ENCODE measurements around the gene ARHGAP40. TPM values are rescaled to one million over a fixed set of nuclear protein-coding genes. Genes with fewer than 3 reads are reported as not detected.
A peak's percentile ranks its signal among the peaks of the same experiment; 100 is the strongest.

Gene ARHGAP40
- total RNA-seq, 4 donors from 2014 or later = 0.11 TPM; not detected in 3

- Histone ChIP-seq H3K4me3 (replicated peaks in 1 of 3) (no peak overlapping the region), H3K9me3 (no peaks in the 10 kb centered on the region), H3K27ac (no peak overlapping the region), H3K4me1 (no peaks in the 10 kb centered on the region), H3K36me3 (no peaks in the 10 kb centered on the region), H3K27me3 (no peaks in the 10 kb centered on the region)
- WGBS, 2 donors = 60 to 63% methylated on average over 4 of the region's 4 CpGs
- no peak for DNase-seq
- intact Hi-C loops (cut with DNase I) = no loop called here
- TF ChIP-seq POLR2A (IDR thresholded peaks at IDR 0.05) = no peak
- TF ChIP-seq CTCF (IDR thresholded peaks at IDR 0.05) = no peak
These were observed 38.9 kb downstream of the ARHGAP40 start for GRCh38 chr20:38640521-38640920.

GRCh38 chr20:38642498-38642897, 40.9 kb downstream of the ARHGAP40 start:
- H3K4me1 ChIP-seq = peaks cover 0 to 12% of the 10 kb centered on the region in 2 donors
- TF ChIP-seq POLR2A (IDR thresholded peaks at IDR 0.05) (no peak), CTCF (IDR thresholded peaks at IDR 0.05) (no peak)
- 81 to 88% methylated on average over 2 of the region's 2 CpGs for WGBS, 2 donors
- no peak for DNase-seq
- peaks cover 4% of the 10 kb centered on the region for H3K27me3 ChIP-seq
- H3K27ac ChIP-seq = no peak overlapping the region
- no peak overlapping the region for H3K4me3 ChIP-seq (replicated peaks in 1 of 3)
- H3K9me3 ChIP-seq = no peaks in the 10 kb centered on the region
- intact Hi-C loops (cut with DNase I) = no loop called here
- no peaks in the 10 kb centered on the region for H3K36me3 ChIP-seq

GRCh38 chr20:38644588-38645260, 43.1 kb downstream of the ARHGAP40 start:
- H3K27me3 ChIP-seq = peaks cover 4% of the 10 kb centered on the region
- intact Hi-C loops (cut with DNase I) = loop anchor here (5.0 kb wide), 2 partner anchors 108 to 248 kb away; no protein-coding TSS in a partner anchor
- TF ChIP-seq CTCF (IDR thresholded peaks at IDR 0.05) (no peak), POLR2A (IDR thresholded peaks at IDR 0.05) (no peak)
- WGBS, 2 donors = 39 to 43% methylated on average over 4 of the region's 4 CpGs
- peaks cover 0 to 12% of the 10 kb centered on the region in 2 donors for H3K4me1 ChIP-seq
- H3K4me3 ChIP-seq (replicated peaks in 1 of 3) = no peak overlapping the region
- peak in 1 of 2 donors; percentile 8 for DNase-seq
- H3K36me3 ChIP-seq = no peaks in the 10 kb centered on the region
- H3K27ac ChIP-seq = no peak overlapping the region
- H3K9me3 ChIP-seq = no peaks in the 10 kb centered on the region

GRCh38 chr20:38645351-38645750, 43.7 kb downstream of the ARHGAP40 start:
- H3K4me3 ChIP-seq (replicated peaks in 1 of 3) = no peak overlapping the region
- no peaks in the 10 kb centered on the region for H3K36me3 ChIP-seq
- TF ChIP-seq POLR2A (IDR thresholded peaks at IDR 0.05) = no peak
- TF ChIP-seq CTCF (IDR thresholded peaks at IDR 0.05) = no peak
- H3K27ac ChIP-seq = no peak overlapping the region
- intact Hi-C loops (cut with DNase I) = loop anchor here (5.0 kb wide), 2 partner anchors 107 to 247 kb away; no protein-coding TSS in a partner anchor
- H3K27me3 ChIP-seq = peaks cover 4% of the 10 kb centered on the region
- H3K9me3 ChIP-seq = no peaks in the 10 kb centered on the region
- no peak for DNase-seq
- peaks cover 0 to 12% of the 10 kb centered on the region in 2 donors for H3K4me1 ChIP-seq
- WGBS, 2 donors = 58 to 64% methylated on average over 5 of the region's 5 CpGs

Measured in thyroid gland (tissue), 4 donors.